ENCODE data around the gene CCDC51. TPM values are rescaled to one million over a fixed set of nuclear protein-coding genes. Genes with fewer than 3 reads are reported as not detected.

Gene CCDC51
- total RNA-seq, 1 donor from 2014 or later = 22.0 TPM

DNA sequence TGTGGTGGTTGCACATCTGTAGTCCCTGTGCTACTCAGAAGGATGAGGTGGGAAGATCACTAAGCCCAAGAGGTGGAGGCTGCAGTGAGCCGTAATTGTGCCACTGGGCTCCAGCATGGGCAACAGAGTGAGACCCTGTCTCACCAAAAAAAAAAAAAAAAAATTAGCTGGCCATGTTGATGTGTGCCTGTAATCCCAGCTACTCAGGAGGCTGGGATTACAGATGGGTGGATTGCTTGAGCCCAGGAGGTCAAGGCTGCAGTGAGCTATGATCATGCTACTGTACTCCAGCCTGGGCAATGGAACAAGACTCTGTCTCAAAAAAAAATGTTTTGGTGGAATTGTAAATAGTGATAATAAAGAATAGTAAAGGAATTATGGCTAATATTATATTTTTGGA lies 16.5 kb upstream of the CCDC51 start:
- DNase-seq (ENCODE audit: low read depth) = no peak
- H3K4me3 ChIP-seq (ENCODE audit: low read depth, low read length) = no peak overlapping the region
- TF ChIP-seq, protein P1, sequence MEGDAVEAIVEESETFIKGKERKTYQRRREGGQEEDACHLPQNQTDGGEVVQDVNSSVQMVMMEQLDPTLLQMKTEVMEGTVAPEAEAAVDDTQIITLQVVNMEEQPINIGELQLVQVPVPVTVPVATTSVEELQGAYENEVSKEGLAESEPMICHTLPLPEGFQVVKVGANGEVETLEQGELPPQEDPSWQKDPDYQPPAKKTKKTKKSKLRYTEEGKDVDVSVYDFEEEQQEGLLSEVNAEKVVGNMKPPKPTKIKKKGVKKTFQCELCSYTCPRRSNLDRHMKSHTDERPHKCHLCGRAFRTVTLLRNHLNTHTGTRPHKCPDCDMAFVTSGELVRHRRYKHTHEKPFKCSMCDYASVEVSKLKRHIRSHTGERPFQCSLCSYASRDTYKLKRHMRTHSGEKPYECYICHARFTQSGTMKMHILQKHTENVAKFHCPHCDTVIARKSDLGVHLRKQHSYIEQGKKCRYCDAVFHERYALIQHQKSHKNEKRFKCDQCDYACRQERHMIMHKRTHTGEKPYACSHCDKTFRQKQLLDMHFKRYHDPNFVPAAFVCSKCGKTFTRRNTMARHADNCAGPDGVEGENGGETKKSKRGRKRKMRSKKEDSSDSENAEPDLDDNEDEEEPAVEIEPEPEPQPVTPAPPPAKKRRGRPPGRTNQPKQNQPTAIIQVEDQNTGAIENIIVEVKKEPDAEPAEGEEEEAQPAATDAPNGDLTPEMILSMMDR (conservative IDR thresholded peaks at IDR 0.05; ENCODE audit: low read depth, low read length) = no peak

DNA sequence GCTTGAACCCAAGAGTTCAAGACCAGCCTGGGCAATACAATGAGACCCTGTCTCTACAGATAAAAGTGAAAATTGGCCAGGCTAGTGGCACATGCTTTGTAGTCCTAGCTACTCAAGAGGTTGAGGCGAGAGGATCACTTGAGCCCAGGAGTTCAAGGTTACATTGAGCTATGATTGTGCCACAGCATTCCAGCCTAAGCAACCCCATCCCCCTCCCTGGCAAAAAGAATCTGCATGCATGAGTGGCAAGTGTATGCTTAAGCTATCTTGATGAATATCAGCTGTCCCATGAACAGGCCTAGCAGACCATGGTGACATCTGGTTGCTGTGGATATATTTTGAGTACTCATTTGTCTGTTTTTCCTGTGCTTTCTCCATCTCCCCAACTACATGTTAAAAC lies 11.4 kb upstream of the CCDC51 start:
- TF ChIP-seq, protein P1 (conservative IDR thresholded peaks at IDR 0.05; ENCODE audit: low read depth, low read length) = no peak
- DNase-seq (ENCODE audit: low read depth) = no peak
- no peak overlapping the region for H3K4me3 ChIP-seq (ENCODE audit: low read depth, low read length)

DNA sequence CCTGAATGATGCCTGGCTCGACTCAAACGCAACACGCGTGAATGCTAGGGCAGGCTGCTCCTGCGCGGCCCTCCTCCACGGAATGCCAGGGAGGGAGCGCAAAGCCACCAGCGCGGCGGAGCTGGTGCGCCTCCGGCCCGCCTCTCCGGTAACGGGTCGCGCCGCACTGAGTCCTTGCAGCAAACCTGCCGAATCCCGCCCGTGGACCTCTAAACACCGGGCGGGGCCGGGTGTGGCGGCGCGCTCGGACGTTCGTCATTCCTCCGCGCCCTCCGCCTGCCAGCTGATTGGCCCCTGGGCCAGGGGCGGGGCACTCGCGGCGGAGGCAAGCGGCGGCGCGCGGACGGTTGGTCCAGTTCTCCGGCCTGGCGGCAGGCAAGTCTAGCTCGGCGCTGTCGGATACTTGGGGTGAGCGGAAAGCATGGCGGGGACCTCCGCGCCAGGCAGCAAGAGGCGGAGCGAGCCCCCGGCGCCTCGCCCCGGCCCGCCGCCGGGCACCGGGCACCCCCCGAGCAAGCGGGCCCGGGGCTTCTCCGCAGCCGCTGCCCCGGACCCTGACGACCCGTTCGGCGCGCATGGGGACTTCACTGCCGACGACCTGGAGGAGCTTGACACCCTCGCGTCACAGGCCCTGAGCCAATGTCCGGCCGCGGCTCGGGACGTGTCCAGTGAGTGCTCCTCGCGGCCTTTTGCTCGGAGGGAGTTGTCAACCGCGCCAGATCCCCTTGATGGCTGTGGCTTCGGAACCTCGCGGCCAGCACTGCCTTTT lies 6.7 kb upstream of the CCDC51 start, which contains the start of gene ATRIP:
ATRIP (plus strand) TSS at position 313 of the 769 bp plus-strand sequence; CDS start at position 422, 109 bp downstream.
- TF ChIP-seq, protein P1 (conservative IDR thresholded peaks at IDR 0.05; ENCODE audit: low read depth, low read length) = no peak

DNA sequence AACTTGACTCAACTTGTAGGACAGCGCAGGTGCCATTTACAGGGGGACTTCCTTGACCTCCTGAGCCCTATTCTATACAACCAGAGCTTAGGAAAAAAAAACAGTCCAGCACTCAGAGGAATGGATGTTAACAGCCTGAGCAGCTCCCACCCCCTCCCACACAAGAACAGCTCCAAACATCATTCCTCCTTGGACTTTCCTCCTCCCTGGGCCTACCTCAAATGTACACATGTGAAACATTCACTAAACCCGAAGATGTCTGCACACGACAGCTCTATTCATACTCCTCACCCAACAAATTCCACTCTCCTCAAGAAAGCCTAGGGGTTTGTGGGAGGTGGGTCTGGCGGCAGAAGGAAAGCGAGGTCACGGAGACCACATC lies 6.1 kb upstream of the CCDC51 start:
- TF ChIP-seq, protein P1 (conservative IDR thresholded peaks at IDR 0.05; ENCODE audit: low read depth, low read length) = no peak
- no peak for DNase-seq (ENCODE audit: low read depth)
- peak overlapping the region; percentile 87 for H3K4me3 ChIP-seq (ENCODE audit: low read depth, low read length)

More for the DNA sequence above, 6.7 kb upstream of the CCDC51 start, which contains the start of gene ATRIP:
- H3K4me3 ChIP-seq (ENCODE audit: low read depth, low read length) = peak within 1 kb of the TSS; percentile 87
- DNase-seq (ENCODE audit: low read depth) = no peak

DNA sequence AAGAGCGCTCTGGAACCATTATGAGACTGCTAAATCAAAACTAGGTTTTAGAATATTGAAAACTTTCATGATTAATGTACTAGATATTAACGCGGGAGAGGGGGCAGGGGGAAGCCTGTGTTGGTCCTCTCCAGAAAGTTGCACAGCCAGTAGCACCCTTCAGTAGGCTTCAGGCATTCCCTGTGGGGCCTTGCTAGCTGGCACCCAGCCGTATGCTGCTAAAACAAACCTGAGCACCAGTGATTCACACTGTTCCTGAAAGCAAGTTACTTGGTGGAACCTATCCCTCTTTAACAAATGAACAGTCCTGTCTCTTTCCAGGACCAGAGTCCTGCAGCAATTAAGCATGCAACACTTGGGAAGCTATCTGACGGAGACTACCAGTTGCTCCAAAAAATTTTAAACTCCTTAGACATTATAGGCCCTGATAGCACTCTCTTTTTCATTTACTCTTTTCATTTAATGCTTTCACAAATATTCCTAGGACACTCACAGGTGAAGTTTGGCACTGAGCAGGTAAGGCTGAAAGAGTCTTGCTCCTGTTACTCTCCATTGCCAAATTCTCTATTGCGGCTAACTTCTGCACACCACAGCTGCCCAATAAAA lies 5.5 kb upstream of the CCDC51 start:
- peak overlapping the region; percentile 87 for H3K4me3 ChIP-seq (ENCODE audit: low read depth, low read length)
- TF ChIP-seq, protein P1 (conservative IDR thresholded peaks at IDR 0.05; ENCODE audit: low read depth, low read length) = no peak
- DNase-seq (ENCODE audit: low read depth) = no peak

DNA sequence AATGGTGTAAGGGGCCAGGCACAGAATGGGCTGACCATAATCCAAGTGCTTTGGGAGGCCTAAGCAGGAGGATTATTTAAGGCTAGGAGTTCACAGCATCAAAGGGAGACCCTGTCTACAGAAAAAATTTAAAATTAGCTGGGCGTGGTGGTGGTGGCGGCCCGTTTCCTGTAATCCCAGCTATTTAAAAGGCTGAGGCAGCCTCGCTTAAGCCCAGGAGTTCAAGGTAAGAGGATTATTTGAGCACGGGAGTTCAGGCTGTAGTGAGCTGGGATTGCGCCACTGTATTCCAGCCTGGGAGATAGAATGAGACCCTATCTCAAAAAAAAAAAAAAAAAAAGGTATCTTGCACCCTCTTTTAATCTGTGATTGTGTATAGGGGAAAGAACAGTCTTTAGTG lies 2.0 kb upstream of the CCDC51 start:
- peak overlapping the region; percentile 77 for H3K4me3 ChIP-seq (ENCODE audit: low read depth, low read length)

More for the DNA sequence above, 2.0 kb upstream of the CCDC51 start:
- DNase-seq (ENCODE audit: low read depth) = no peak
- TF ChIP-seq, protein P1 (conservative IDR thresholded peaks at IDR 0.05; ENCODE audit: low read depth, low read length) = no peak
